Naive thymus-derived CD4-positive, alpha-beta T cell (primary cell): ENCODE measurements around the gene VSTM4. TPM values are rescaled to one million over a fixed set of nuclear protein-coding genes. Genes with fewer than 3 reads are reported as not detected.

ENCODE experiments used
- ATAC-seq: fragments of 150-1000 bp; cut with Tn5 transposase; 2 replicates; pipeline ENCODE4 v1.10.0; 2021; ENCODE audit warnings: mild to moderate bottlenecking, moderate library complexity
- CTCF ChIA-PET: fragments of 350-600 bp; sonication (Branson Sonifier 250); formaldehyde crosslinking; loops from one replicate; lab custom pipeline; 2021; ENCODE audit warnings: antibody characterized with exemption; lab: Charles Lee
- POLR2A ChIA-PET: fragments of 350-600 bp; sonication (Branson Sonifier 250); formaldehyde crosslinking; loops from one replicate; lab custom pipeline; 2021; ENCODE audit warnings: antibody characterized with exemption, inconsistent platforms; lab: Charles Lee
- DNase-seq, 9 donors: peaks; one replicate each; pipeline versions ENCODE4 v3.0.0 to v3.0.0-alpha.2; 2020 to 2022; ENCODE audit warnings: mixed read lengths in 1 of 9
- H3K27ac ChIP-seq: one replicate; pipeline ENCODE4 v1.7.0; 2013; ENCODE audit warnings: mild to moderate bottlenecking, low read depth, low read length, moderate library complexity
- H3K27me3 ChIP-seq, 2 donors: one replicate each; pipeline ENCODE4 v1.7.0; 2013; ENCODE audit warnings: low read length in 2 of 2, mild to moderate bottlenecking in 2 of 2, moderate library complexity in 2 of 2; ENCODE audit not compliant: control insufficient read depth in 2 of 2, insufficient read depth in 2 of 2
- H3K36me3 ChIP-seq, 3 experiments: 1 replicate in 2 of 3; 2 replicates in 1 of 3; pipeline ENCODE4 v1.7.0; 2013; ENCODE audit warnings: low read length in 3 of 3, mild to moderate bottlenecking in 3 of 3, moderate library complexity in 1 of 3; ENCODE audit not compliant: insufficient read depth in 3 of 3, control insufficient read depth in 2 of 3
- H3K4me1 ChIP-seq, 2 donors: one replicate each; pipeline ENCODE4 v1.7.0; 2013; ENCODE audit warnings: low read length in 2 of 2, mild to moderate bottlenecking in 2 of 2, moderate library complexity in 1 of 2; ENCODE audit not compliant: control insufficient read depth in 2 of 2, insufficient read depth in 2 of 2
- H3K4me3 ChIP-seq: 2 replicates; pipeline ENCODE4 v1.7.0; 2013; ENCODE audit warnings: mild to moderate bottlenecking, low read length
- H3K9me3 ChIP-seq, 3 experiments: 1 replicate in 2 of 3; 2 replicates in 1 of 3; pipeline ENCODE4 v1.7.0; 2013; ENCODE audit warnings: low read length in 3 of 3; ENCODE audit not compliant: control insufficient read depth in 2 of 3
- H3K27ac Mint-ChIP-seq, 9 donors: one replicate each; pipeline ENCODE4 v1.8.0; 2020 to 2022; ENCODE audit warnings: mixed read lengths in 9 of 9, mild to moderate bottlenecking in 8 of 9, moderate library complexity in 5 of 9, inconsistent platforms in 2 of 9
- H3K27me3 Mint-ChIP-seq, 5 donors: one replicate each; pipeline ENCODE4 v1.8.0; 2021 to 2022; ENCODE audit warnings: mixed read lengths in 5 of 5, mild to moderate bottlenecking in 1 of 5
- H3K36me3 Mint-ChIP-seq, 5 donors: one replicate each; pipeline ENCODE4 v1.8.0; 2020 to 2022; ENCODE audit warnings: mixed read lengths in 5 of 5, mild to moderate bottlenecking in 3 of 5, inconsistent platforms in 1 of 5
- H3K4me1 Mint-ChIP-seq, 7 donors: one replicate each; pipeline ENCODE4 v1.8.0; 2020 to 2022; ENCODE audit warnings: mixed read lengths in 7 of 7, mild to moderate bottlenecking in 3 of 7, inconsistent platforms in 1 of 7
- H3K4me3 Mint-ChIP-seq, 10 donors: one replicate each; pipeline ENCODE4 v1.8.0; 2020 to 2022; ENCODE audit warnings: mild to moderate bottlenecking in 10 of 10, mixed read lengths in 10 of 10, moderate library complexity in 6 of 10, inconsistent platforms in 2 of 10
- H3K9me3 Mint-ChIP-seq, 11 donors: one replicate each; pipeline ENCODE4 v1.8.0; 2020 to 2022; ENCODE audit warnings: mixed read lengths in 11 of 11, mild to moderate bottlenecking in 4 of 11, inconsistent platforms in 1 of 11, moderate library complexity in 1 of 11
- intact Hi-C, 2 donors: fragments of 100-400 bp; cut with micrococcal nuclease; formaldehyde crosslinking; loops; one replicate each; pipeline ENCODE4 v1.15.1; 2023
- polyA plus RNA-seq, 2 donors: library from polyadenylated mRNA; unstranded; fragments of 300-500 nt; fragmentation: Illumina TruSeq; gene quantifications; one replicate each; pipeline ENCODE4 v1.2.3, GENCODE V29; 2021
- total RNA-seq, 6 experiments: library from RNA in 5 of 6; stranded (reverse) in 5 of 6; gene quantifications; 1 replicate in 5 of 6; 2 replicates in 1 of 6; pipeline ENCODE4 v1.2.3 and lab custom pipeline; 2021 to 2026

Gene VSTM4
- total and polyA plus RNA-seq, 7 experiments from 2014 or later = 0.12 TPM; not detected in 6

DNA sequence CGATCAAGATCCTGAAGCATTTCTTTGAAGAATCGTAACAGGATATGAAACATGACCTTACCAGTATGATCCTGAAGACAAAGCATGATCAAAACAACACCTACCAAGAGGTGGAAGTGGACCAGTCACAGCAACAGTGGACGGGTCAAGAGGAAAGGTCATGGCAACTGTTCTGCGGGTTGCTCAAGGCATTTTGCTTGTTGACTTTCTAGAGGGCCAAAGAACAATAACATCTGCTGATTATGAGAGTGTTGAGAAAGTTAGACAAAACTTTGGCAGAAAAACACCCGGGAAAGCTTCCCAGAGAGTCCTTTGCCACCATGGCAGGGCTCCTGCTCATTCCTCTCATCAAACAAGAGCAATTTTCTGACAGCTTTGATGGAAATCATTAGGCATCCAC, 110.1 kb downstream of the VSTM4 start:
- H3K36me3 ChIP-seq = no peaks in the 10 kb centered on the region
- intact Hi-C loops = no loop called here
- no peak overlapping the region for H3K27ac ChIP-seq
- peaks cover 0 to 4% (median 0%) of the 10 kb centered on the region in 11 donors for H3K9me3 Mint-ChIP-seq
- ATAC-seq (no peak), DNase-seq (no peak)
- POLR2A ChIA-PET = no interaction called here
- peaks cover 0 to 3% (median 0%) of the 10 kb centered on the region in 5 donors for H3K27me3 Mint-ChIP-seq
- CTCF ChIA-PET = no interaction called here
- no peak overlapping the region for H3K27ac Mint-ChIP-seq
- peaks cover 0 to 2% (median 0%) of the 10 kb centered on the region in 7 donors for H3K4me1 Mint-ChIP-seq
- H3K4me3 Mint-ChIP-seq = no peak overlapping the region
- no peak overlapping the region for H3K4me3 ChIP-seq
- H3K27me3 ChIP-seq = no peaks in the 10 kb centered on the region
- H3K36me3 Mint-ChIP-seq = no peaks in the 10 kb centered on the region
- no peaks in the 10 kb centered on the region for H3K9me3 ChIP-seq
- H3K4me1 ChIP-seq = no peaks in the 10 kb centered on the region

DNA sequence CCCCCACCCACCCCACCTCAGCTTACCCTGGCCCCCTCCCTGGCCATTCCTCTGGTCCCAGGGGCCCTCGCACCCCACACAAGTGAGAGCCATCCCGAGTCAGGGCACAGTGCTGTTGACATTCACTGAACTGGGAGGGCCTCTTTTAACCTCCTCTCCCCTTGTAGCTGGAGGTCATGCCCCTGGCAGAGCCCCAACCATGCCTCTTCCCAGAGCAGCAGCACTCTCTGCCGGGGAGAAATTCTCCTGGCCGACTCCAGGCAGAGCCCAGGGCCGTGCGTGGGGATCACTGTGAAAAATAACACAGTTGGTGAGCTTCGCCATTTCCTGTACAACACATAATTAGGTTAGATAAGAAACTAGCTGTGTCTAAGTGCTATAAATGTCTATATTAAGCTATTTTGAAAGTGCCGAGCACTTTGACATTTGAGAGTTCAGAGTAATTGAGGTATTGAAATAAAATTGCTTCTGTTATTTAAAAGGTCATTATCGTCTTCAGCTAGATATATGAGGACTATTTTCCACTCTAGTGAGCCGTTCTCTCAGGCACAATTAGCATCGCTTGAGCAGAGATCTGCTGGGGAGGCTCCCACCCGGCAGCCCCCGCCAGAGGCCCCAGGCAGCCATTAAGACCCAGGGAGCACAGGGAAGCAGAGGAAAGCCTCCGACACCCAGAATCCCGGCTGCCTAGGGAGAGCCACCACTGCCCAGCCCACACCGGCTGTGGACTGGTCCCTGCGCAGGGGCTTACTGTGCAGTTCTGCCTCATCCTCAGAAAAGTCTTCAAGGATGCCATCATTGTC, 113.3 kb downstream of the VSTM4 start:
- intact Hi-C loops = no loop called here
- H3K9me3 Mint-ChIP-seq = peaks cover 0 to 4% (median 0%) of the 10 kb centered on the region in 11 donors
- CTCF ChIA-PET = no interaction called here
- Histone ChIP-seq H3K4me1 (no peaks in the 10 kb centered on the region), H3K27me3 (no peaks in the 10 kb centered on the region), H3K36me3 (no peaks in the 10 kb centered on the region), H3K4me3 (no peak overlapping the region), H3K9me3 (no peaks in the 10 kb centered on the region), H3K27ac (no peak overlapping the region)
- no peak overlapping the region for H3K27ac Mint-ChIP-seq
- DNase-seq = no peak
- no peak for ATAC-seq
- H3K4me1 Mint-ChIP-seq = peaks cover 0 to 2% (median 0%) of the 10 kb centered on the region in 7 donors
- H3K36me3 Mint-ChIP-seq = no peaks in the 10 kb centered on the region
- POLR2A ChIA-PET = no interaction called here
- H3K4me3 Mint-ChIP-seq = no peak overlapping the region
- peaks cover 0 to 5% (median 0%) of the 10 kb centered on the region in 5 donors for H3K27me3 Mint-ChIP-seq

DNA sequence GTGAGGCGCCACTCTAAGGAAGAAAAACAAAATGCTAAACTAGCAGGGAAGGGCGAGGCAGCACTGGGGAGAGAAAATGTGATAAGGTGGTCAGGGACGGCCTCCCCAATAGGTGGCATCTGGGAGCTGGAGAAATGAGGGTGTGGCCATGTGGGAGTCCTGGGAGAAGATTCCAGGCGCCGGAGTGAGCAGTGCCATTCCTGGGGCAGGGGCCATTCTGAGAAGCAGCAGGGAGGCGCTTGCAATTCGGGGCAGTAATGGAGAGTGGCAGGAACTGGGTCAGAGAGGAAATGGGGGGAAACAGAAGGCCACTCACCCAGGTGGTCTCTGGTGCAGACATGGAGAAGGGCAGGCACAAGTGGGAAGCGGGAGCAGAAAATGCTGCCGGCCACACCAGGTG, 113.9 kb downstream of the VSTM4 start:
- H3K9me3 Mint-ChIP-seq = peaks cover 0 to 4% (median 0%) of the 10 kb centered on the region in 11 donors
- H3K4me3 Mint-ChIP-seq = no peak overlapping the region
- ChIA-PET CTCF (no interaction called here), POLR2A (no interaction called here)
- no peak overlapping the region for H3K27ac ChIP-seq
- no peak for DNase-seq
- no peak overlapping the region for H3K27ac Mint-ChIP-seq
- no peak for ATAC-seq
- H3K27me3 ChIP-seq = no peaks in the 10 kb centered on the region
- intact Hi-C loops = no loop called here
- no peaks in the 10 kb centered on the region for H3K9me3 ChIP-seq
- H3K4me1 ChIP-seq = no peaks in the 10 kb centered on the region
- H3K36me3 Mint-ChIP-seq = no peaks in the 10 kb centered on the region
- H3K36me3 ChIP-seq = no peaks in the 10 kb centered on the region
- H3K4me1 Mint-ChIP-seq = peaks cover 0 to 2% (median 0%) of the 10 kb centered on the region in 7 donors
- no peak overlapping the region for H3K4me3 ChIP-seq
- H3K27me3 Mint-ChIP-seq = peaks cover 0 to 5% (median 0%) of the 10 kb centered on the region in 5 donors

DNA sequence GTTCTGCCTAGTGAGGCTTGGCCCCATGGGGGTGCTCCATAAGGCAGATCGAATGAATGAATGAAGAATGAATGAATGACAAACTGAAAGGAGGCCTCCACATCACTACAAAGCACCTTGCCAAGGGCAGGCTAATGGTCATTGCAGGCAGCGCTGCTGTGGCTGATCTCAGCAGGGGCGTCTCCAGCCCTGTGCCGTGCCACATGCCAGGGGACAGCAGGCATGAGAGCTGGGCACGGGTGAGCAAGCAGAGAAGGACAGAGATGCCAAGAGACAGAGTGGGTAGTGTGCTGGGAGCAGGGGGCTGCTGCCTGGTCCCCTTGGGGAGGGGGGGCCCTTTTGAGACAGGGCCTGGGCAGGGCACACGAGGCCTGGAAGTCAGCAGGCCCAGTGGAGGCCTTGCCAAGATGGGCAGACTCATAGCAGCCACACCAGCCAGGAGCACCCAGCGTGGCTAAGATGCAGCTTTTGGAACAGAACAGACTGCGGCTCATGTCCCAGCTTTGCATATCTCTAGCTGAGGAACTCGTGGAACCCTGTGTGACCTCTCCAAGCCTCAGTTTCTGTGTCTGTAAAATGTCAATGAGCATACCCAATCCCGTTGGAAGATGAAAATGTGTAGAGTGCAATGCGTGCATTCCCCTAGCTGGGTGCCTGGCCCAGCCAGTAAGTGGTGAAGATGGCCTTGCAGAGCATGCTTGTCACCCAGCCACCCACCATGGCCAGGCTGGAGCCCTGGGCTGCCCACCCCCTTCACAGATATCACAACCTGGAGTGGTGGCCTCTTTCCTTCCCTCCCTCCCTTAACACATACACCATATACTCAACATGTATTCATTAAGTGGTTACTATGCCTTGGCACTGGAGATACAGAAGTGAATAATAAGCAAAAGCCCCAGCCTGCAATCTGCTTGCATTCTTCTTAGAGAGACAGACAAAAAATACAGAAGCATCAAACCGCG, 114.6 kb downstream of the VSTM4 start:
- Mint-ChIP-seq H3K4me3 (no peak overlapping the region), H3K4me1 (peaks cover 0 to 2% (median 0%) of the 10 kb centered on the region in 7 donors), H3K27ac (no peak overlapping the region), H3K9me3 (peaks cover 0 to 3% (median 0%) of the 10 kb centered on the region in 11 donors), H3K27me3 (peaks cover 0 to 5% (median 0%) of the 10 kb centered on the region in 5 donors), H3K36me3 (no peaks in the 10 kb centered on the region)
- DNase-seq = no peak
- Histone ChIP-seq H3K36me3 (no peaks in the 10 kb centered on the region), H3K4me1 (no peaks in the 10 kb centered on the region), H3K9me3 (no peaks in the 10 kb centered on the region), H3K4me3 (no peak overlapping the region), H3K27me3 (no peaks in the 10 kb centered on the region), H3K27ac (no peak overlapping the region)
- intact Hi-C loops = no loop called here
- CTCF ChIA-PET = no interaction called here
- POLR2A ChIA-PET = no interaction called here
- no peak for ATAC-seq

DNA sequence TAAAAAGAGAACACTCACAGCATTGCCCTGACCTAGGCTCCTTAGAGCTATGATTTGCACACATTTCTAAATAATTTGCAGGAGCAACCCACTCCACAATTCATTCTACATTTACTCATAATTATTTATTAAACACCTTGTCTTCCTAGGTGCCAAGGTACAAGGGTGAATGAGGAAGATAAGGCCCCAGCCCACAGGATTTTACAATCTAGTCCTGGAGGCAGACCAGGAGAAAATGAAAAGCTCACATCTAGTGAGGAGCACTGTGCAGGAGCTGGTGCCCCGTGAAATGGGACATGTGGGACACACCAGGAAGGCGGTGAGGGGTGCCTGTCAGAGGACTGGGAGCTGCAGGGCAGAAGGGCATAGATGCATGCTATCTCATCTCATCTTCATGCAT, 116.0 kb downstream of the VSTM4 start:
- peaks cover 0 to 2% (median 0%) of the 10 kb centered on the region in 11 donors for H3K9me3 Mint-ChIP-seq
- Histone ChIP-seq H3K36me3 (no peaks in the 10 kb centered on the region), H3K4me1 (no peaks in the 10 kb centered on the region), H3K27ac (no peak overlapping the region), H3K9me3 (no peaks in the 10 kb centered on the region), H3K27me3 (no peaks in the 10 kb centered on the region), H3K4me3 (no peak overlapping the region)
- CTCF ChIA-PET = no interaction called here
- POLR2A ChIA-PET = no interaction called here
- no peak for DNase-seq
- intact Hi-C loops = no loop called here
- no peak for ATAC-seq
- peaks cover 0 to 2% (median 0%) of the 10 kb centered on the region in 7 donors for H3K4me1 Mint-ChIP-seq
- no peak overlapping the region for H3K27ac Mint-ChIP-seq
- H3K36me3 Mint-ChIP-seq = no peaks in the 10 kb centered on the region
- H3K4me3 Mint-ChIP-seq = no peak overlapping the region
- H3K27me3 Mint-ChIP-seq = peaks cover 0 to 5% (median 0%) of the 10 kb centered on the region in 5 donors

DNA sequence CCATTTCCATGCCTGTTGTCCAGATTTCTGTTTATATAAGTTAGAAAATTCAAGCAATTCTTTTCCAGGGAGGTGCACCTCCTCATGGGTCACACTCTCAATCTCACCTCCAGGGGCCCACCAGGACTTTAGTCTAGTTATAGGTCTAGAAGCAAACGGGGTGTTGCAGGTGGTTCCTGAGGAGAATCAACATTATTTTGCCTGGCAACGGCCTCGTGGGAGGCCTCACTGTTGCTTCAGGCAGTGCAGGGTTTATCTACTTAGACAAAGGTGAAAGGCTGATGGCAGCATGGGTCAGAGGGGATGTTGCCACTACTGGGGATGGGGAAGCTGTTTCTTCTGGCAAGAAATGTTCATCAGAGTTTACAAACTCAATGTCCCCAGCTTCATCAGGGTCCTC, 119.0 kb downstream of the VSTM4 start:
- H3K4me3 ChIP-seq = no peak overlapping the region
- H3K27me3 Mint-ChIP-seq = peaks cover 0 to 5% (median 0%) of the 10 kb centered on the region in 5 donors
- H3K9me3 Mint-ChIP-seq = no peaks in the 10 kb centered on the region
- no peaks in the 10 kb centered on the region for H3K4me1 ChIP-seq
- no peaks in the 10 kb centered on the region for H3K4me1 Mint-ChIP-seq
- H3K9me3 ChIP-seq = no peaks in the 10 kb centered on the region
- H3K27ac Mint-ChIP-seq = no peak overlapping the region
- ATAC-seq (no peak), DNase-seq (no peak)
- ChIA-PET CTCF (no interaction called here), POLR2A (no interaction called here)
- H3K27ac ChIP-seq = no peak overlapping the region
- no peaks in the 10 kb centered on the region for H3K27me3 ChIP-seq
- H3K36me3 Mint-ChIP-seq = no peaks in the 10 kb centered on the region
- no peak overlapping the region for H3K4me3 Mint-ChIP-seq
- H3K36me3 ChIP-seq = no peaks in the 10 kb centered on the region
- intact Hi-C loops = no loop called here
